Measurements from ENCODE around the gene EPHB6.

EPHB6 gene

DNA sequence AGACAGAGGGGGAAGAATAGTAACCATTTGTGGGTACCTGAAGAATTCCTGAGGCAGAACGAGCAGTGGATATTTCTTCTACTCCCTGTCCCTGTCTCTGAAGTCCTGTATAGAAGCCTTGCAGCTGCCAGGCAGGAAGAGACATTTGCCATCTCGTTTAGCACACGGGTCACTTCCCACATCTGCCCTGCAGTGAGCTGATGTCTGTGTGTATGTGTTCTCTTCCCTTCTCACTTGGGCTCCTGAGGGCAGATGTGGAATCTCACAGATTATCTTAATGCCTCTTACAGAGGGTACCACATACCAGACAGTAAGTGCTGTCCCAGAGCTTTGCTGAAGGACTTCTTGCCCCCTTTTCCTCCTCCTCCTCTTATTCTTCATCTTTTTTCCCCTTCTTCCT, 44.8 kb downstream of the EPHB6 start:
- no peak overlapping the region for H3K27ac ChIP-seq
- no peak for DNase-seq (ENCODE audit: low spot score)
- CTCF ChIA-PET, result no interaction called here
- TF ChIP-seq, protein P1, sequence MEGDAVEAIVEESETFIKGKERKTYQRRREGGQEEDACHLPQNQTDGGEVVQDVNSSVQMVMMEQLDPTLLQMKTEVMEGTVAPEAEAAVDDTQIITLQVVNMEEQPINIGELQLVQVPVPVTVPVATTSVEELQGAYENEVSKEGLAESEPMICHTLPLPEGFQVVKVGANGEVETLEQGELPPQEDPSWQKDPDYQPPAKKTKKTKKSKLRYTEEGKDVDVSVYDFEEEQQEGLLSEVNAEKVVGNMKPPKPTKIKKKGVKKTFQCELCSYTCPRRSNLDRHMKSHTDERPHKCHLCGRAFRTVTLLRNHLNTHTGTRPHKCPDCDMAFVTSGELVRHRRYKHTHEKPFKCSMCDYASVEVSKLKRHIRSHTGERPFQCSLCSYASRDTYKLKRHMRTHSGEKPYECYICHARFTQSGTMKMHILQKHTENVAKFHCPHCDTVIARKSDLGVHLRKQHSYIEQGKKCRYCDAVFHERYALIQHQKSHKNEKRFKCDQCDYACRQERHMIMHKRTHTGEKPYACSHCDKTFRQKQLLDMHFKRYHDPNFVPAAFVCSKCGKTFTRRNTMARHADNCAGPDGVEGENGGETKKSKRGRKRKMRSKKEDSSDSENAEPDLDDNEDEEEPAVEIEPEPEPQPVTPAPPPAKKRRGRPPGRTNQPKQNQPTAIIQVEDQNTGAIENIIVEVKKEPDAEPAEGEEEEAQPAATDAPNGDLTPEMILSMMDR (conservative IDR thresholded peaks at IDR 0.05; ENCODE audit: low read depth), result no peak
- POLR2A ChIA-PET (ENCODE audit: low non-redundant PET), result no interaction called here

DNA sequence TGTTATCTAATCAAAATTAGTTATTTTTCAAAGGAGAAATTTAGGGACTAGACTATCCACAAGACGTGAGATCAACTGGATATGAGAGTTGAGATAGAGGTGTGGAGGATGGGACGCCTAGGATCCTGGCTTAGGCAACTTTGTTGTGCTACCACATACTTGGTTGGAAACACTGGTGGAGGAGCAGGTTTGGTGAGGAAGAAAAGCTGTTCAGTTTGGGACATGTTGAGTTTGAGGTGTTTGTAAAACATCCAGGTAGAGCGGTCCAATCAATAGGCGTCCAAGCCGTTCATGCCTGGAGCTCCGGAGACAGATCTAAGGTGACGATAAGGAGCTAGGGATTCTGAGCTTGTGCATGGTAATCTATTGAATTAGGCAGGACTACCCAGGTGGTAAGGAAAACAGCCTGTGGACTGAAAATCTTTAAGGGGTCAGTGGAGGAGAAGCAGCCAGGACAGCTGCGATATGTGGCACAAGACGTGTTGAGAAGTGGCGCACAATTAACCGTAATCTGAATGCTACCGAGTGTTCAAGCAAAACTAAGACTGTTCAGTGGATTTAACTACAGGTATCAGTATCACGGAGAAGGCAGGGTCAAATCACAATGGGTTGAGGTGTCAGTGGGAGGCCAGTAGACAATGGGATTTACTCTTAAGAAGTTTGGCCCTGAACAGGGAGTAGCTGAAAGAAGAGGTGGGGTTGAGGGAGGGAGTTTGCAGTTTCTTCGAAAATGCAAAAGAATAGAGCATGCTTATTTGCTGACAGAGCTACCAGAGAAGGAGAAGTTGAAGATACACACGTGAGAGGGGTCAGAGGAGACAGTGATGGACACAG, 46.8 kb downstream of the EPHB6 start:
- POLR2A ChIA-PET (ENCODE audit: low non-redundant PET), result no interaction called here
- TF ChIP-seq, protein P1 (conservative IDR thresholded peaks at IDR 0.05; ENCODE audit: low read depth), result no peak
- no peak overlapping the region for H3K27ac ChIP-seq
- DNase-seq (ENCODE audit: low spot score), result no peak
- CTCF ChIA-PET, result no interaction called here

DNA sequence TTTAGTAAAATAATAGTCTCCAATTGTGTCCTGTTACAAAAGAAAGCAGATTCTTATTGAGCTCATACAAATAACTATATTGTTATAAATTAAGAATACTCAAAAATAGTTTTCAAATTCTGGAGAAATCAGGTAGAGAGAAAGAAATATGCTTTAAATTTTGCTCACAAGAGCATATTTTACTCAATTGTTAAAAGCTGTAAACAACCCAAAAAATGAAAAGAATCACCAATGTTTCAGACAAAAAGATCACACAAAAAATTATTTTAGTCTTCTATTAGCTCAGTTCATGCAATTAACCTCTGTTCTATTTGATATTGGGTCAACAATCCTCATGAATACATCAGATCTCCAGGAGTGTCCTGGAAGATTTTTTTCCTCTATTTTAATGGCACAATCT, 49.3 kb downstream of the EPHB6 start:
- no peak for DNase-seq (ENCODE audit: low spot score)
- TF ChIP-seq, protein P1 (conservative IDR thresholded peaks at IDR 0.05; ENCODE audit: low read depth), result no peak
- H3K27ac ChIP-seq, result no peak overlapping the region
- ChIA-PET POLR2A (ENCODE audit: low non-redundant PET) (no interaction called here), CTCF (interaction anchor here (0.6 kb wide), 1 partner anchor 109 kb away, joined by 5 read pairs; no protein-coding TSS in a partner anchor)

DNA sequence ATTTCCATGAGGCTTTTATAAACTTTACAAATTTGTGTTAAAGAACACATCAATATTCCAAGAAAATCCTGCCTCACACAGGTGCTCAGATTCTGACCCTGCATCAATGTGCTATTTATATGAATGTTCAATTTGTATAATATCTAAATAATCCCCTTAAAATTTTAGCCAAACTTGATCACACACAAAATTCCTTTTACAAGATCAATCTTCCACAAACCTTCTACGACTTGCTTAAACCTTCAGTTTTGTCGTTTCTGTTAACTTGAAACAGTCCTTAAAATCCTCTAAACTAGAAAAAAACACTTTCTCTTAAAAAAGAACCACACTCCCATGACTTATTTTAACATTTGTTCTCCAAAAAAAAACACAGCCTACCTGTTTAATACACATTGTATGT, 50.9 kb downstream of the EPHB6 start:
- ChIA-PET POLR2A (ENCODE audit: low non-redundant PET) (no interaction called here), CTCF (no interaction called here)
- TF ChIP-seq, protein P1 (conservative IDR thresholded peaks at IDR 0.05; ENCODE audit: low read depth), result no peak
- no peak for DNase-seq (ENCODE audit: low spot score)
- no peak overlapping the region for H3K27ac ChIP-seq

DNA sequence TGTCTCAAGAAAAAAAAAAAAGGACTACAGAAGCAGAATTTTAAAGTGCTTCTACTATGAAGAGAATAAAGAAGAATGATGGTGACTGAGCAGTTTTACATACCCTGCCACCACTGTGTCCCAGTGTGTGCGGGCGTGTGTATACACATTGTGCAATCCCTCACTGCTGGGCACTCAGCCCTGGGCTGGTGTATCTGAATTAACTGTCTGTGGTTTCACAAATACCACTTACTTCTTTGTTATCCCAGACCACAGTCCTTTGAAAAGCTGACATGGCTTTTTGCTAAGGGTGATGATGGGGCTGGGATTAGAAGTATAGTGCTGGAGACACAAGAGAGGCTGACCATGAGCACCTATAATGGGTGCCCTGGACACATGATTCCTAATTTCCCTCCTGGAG, 51.8 kb downstream of the EPHB6 start:
- TF ChIP-seq, protein P1 (conservative IDR thresholded peaks at IDR 0.05; ENCODE audit: low read depth), result no peak
- no peak overlapping the region for H3K27ac ChIP-seq
- ChIA-PET POLR2A (ENCODE audit: low non-redundant PET) (no interaction called here), CTCF (no interaction called here)
- no peak for DNase-seq (ENCODE audit: low spot score)

DNA sequence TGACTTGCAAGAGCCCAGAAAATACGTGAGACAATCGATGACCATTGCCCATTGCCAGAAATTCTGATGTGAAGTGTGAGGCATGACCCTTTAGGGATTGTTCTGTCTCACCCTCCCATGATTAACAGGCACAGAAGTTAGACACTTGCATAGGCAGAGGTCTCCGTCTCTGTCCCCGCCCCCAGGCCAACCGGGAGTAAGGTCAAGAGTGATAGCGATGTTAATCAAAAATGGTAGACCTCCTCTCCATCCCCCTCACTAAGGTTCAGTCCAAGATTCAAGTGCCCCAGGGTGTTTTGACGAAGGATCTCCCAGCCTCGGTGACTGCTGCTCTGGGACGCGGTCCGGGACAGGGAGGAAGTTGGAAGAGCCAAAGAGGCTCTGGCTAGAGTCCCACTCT, 53.4 kb downstream of the EPHB6 start:
- CTCF ChIA-PET, result no interaction called here
- H3K27ac ChIP-seq, result no peak overlapping the region
- no peak for DNase-seq (ENCODE audit: low spot score)
- TF ChIP-seq, protein P1 (conservative IDR thresholded peaks at IDR 0.05; ENCODE audit: low read depth), result no peak
- POLR2A ChIA-PET (ENCODE audit: low non-redundant PET), result no interaction called here

All from RWPE1 (cell line).